Testis (tissue), 2 donors: ENCODE measurements around the gene MT1B.

Experiments used
- POLR2A ChIP-seq: fragments of 450-650 bp; IDR thresholded peaks from one replicate; pipeline ENCODE4 v1.6.1; 2017; ENCODE audit warnings: antibody characterized with exemption, mild to moderate bottlenecking, moderate library complexity
- TF ChIP-seq, protein P1 (sequence below), 3 experiments: fragments of 450-650 bp in 2 of 3; fragments of 200-600 bp in 1 of 3; sonication (generic) in 1 of 3; IDR thresholded peaks; one replicate each; pipeline ENCODE4 v1.5.1; 2016 to 2019; ENCODE audit warnings: antibody characterized with exemption in 3 of 3, mild to moderate bottlenecking in 2 of 3, moderate library complexity in 1 of 3

GRCh38 chr16:56608876-56609462 lies 42.7 kb upstream of the MT1B start:
- TF ChIP-seq, protein P1, sequence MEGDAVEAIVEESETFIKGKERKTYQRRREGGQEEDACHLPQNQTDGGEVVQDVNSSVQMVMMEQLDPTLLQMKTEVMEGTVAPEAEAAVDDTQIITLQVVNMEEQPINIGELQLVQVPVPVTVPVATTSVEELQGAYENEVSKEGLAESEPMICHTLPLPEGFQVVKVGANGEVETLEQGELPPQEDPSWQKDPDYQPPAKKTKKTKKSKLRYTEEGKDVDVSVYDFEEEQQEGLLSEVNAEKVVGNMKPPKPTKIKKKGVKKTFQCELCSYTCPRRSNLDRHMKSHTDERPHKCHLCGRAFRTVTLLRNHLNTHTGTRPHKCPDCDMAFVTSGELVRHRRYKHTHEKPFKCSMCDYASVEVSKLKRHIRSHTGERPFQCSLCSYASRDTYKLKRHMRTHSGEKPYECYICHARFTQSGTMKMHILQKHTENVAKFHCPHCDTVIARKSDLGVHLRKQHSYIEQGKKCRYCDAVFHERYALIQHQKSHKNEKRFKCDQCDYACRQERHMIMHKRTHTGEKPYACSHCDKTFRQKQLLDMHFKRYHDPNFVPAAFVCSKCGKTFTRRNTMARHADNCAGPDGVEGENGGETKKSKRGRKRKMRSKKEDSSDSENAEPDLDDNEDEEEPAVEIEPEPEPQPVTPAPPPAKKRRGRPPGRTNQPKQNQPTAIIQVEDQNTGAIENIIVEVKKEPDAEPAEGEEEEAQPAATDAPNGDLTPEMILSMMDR (IDR thresholded peaks at IDR 0.05), result no peak
- no peak for TF ChIP-seq POLR2A
